Stimulated activated CD4-positive, alpha-beta T cell treated with anti-CD3 and anti-CD28 coated beads, Interleukin-4, amount 100 ng/mL, for 48 hours (primary cell): ENCODE data around the gene BCLAF1.
"Not testable (repeated sequence)": the region's sequence is repeated elsewhere in the genome, so short reads cannot be mapped to it uniquely, and the experiment has no call there.

Experiments
- DNase-seq, 2 donors: peaks; one replicate each; pipeline ENCODE4 v3.0.0-alpha.2; 2020; ENCODE audit warnings: low read depth in 2 of 2

BCLAF1 gene

GRCh38 chr6:136249811-136250685, 39.6 kb downstream of the BCLAF1 start, which contains the start of gene MTFR2:
MTFR2 (minus strand) TSS chr6:136250311; CDS start chr6:136249099, 1,212 bp downstream.
- peak; percentile 71 to 87 for DNase-seq

- DNase-seq, result no peak
These were observed 40.3 kb downstream of the BCLAF1 start for GRCh38 chr6:136249336-136249735.

- DNase-seq, result no peak
These were observed 45.5 kb downstream of the BCLAF1 start for GRCh38 chr6:136244061-136244616.

GRCh38 chr6:136236466-136237293, 53.0 kb downstream of the BCLAF1 start:
- DNase-seq, result no peak

- no peak for DNase-seq
These were observed 54.4 kb downstream of the BCLAF1 start for GRCh38 chr6:136235233-136235564.

- no peak for DNase-seq
These were observed 56.9 kb downstream of the BCLAF1 start for GRCh38 chr6:136232701-136233100.

GRCh38 chr6:136230219-136230853, 59.3 kb downstream of the BCLAF1 start:
- no peak for DNase-seq

GRCh38 chr6:136228814-136229213, 60.8 kb downstream of the BCLAF1 start:
- DNase-seq, result no peak

- no peak for DNase-seq
These were observed 62.8 kb downstream of the BCLAF1 start for GRCh38 chr6:136226674-136227377.

- peak in 1 of 2 donors; percentile 40 for DNase-seq
These were observed 63.5 kb downstream of the BCLAF1 start for GRCh38 chr6:136226027-136226673.

- peak; percentile 15 to 16 for DNase-seq
These were observed 64.2 kb downstream of the BCLAF1 start for GRCh38 chr6:136225496-136225895.

GRCh38 chr6:136224974-136225373, 64.7 kb downstream of the BCLAF1 start:
- DNase-seq, result not testable (repeated sequence)

GRCh38 chr6:136216503-136217401, 72.9 kb downstream of the BCLAF1 start:
- DNase-seq, result no peak

- DNase-seq, result no peak
These were observed 75.8 kb downstream of the BCLAF1 start for GRCh38 chr6:136213853-136214252.

GRCh38 chr6:136213012-136213539, 76.6 kb downstream of the BCLAF1 start:
- DNase-seq, result no peak

GRCh38 chr6:136212608-136213007, 77.0 kb downstream of the BCLAF1 start:
- no peak for DNase-seq

GRCh38 chr6:136210398-136211165, 79.1 kb downstream of the BCLAF1 start:
- no peak for DNase-seq

GRCh38 chr6:136209496-136209895, 80.2 kb downstream of the BCLAF1 start:
- no peak for DNase-seq

GRCh38 chr6:136208783-136209182, 80.9 kb downstream of the BCLAF1 start:
- DNase-seq, result no peak
